Hematopoietic multipotent progenitor cell treated with erythropoietin and hydrocortisone succinate and interleukin-3 and kit ligand, for 8 days (in vitro differentiated cells): ENCODE measurements around the gene ZNRF2.

ENCODE experiments used
- DNase-seq: peaks from one replicate; pipeline ENCODE4 v3.0.0-alpha.2; 2015

The ZNRF2 gene

DNA sequence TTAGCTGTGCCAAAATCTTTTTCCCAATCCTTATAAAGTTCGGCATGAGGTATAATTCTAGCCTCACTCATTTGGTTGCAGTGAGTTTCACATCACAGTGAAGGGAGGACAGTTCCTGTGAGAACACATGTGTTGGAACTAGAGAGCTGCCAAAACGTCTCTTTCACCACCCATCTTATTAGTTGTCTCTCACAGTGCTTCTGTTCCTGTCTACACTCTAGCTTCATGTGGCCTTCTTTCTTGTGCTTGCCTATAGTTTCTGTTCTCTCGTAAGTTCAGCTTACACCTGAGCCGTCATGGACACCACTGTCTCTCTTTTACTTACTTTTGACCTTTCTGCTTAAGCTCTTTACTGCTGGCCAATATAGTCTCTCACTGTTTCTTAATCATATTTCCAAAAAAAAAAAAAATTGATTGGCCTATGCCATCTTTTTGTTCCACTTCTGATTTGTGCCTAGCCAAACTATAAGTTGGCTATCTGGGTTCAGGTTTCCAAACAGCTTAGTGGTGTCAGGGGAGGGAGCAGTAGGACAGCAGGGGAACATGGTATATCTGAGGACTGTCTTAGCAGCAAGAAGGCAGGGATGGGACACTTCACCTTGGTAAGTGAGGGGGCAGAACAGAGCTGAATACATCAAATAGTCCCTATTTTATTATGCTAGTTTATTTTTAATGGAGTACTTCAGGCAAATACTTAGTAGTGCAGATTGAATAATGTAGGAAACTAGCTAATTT is 38.0 kb downstream of the ZNRF2 start:
- peak; percentile 35 for DNase-seq

DNA sequence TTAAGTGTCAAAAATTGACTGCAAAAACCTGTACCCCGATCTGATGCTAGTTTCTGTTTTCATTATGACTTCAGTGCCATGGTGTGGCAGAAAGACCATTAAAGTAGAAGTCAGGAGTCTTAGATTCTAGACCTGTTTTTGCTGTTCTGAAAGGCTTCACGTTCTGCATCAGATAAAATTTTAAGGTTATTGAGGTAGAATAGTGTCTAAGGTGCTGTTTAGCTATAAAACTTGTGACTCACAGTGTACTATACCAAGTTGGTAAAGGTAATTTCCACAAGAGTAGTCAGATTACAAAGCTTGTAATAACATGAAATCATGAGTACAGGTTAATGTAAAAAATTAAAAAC is 38.6 kb downstream of the ZNRF2 start:
- no peak for DNase-seq

DNA sequence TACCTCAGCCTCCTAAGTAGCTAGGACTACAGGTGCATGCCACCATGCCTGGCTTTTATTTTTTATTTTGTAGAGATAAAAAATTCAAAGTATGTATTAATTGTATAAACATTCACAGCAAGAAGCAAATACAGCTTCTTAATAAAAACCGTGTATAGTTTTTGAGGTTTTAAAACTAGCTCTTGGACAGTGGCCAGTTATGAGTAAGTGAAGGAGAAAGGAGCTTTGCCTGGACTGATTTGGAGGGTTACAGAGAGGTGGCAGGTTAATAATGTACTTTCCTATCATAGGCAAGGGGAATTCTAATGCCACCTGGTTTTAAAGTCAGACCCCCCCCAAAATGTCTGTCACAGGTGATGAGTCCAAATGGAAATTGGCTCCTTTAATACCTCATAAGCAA is 43.4 kb downstream of the ZNRF2 start:
- peak; percentile 39 for DNase-seq

DNA sequence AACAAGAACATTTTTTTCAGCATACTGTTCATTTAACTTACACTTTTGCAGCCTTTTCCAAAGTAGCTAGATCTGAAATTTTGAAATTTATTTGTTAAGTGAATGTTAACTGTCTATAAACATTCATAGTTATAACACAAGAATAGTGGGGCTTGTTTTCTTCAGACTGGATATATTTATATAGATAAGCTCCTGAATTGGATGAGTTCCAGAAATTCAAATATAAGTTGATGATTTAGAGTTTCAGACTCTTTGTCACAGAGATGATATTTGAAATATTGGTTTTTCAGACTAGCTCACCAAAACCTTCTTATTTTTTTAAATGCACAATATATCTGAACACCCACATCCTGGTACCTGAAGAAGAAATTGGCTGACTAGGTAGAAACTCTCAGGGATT is 44.0 kb downstream of the ZNRF2 start:
- DNase-seq, result peak; percentile 22

DNA sequence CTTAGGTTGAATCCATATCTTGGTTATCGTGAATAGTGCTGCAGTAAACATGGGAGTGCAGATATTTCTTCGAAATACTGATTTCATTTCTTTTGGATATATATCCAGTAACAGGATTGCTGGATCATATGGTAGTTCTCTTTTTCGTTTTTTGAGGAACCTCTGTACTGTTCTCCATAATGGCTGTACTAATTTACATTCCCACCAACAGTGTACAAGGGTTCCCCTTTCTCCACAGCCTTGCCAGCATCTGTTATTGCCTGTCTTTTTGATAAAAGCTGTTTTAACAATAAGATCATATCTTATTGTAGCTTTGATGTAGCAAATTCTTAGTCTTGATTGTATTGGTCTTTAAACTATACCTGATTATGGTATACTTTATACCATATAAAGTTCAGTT is 45.3 kb downstream of the ZNRF2 start:
- no peak for DNase-seq

DNA sequence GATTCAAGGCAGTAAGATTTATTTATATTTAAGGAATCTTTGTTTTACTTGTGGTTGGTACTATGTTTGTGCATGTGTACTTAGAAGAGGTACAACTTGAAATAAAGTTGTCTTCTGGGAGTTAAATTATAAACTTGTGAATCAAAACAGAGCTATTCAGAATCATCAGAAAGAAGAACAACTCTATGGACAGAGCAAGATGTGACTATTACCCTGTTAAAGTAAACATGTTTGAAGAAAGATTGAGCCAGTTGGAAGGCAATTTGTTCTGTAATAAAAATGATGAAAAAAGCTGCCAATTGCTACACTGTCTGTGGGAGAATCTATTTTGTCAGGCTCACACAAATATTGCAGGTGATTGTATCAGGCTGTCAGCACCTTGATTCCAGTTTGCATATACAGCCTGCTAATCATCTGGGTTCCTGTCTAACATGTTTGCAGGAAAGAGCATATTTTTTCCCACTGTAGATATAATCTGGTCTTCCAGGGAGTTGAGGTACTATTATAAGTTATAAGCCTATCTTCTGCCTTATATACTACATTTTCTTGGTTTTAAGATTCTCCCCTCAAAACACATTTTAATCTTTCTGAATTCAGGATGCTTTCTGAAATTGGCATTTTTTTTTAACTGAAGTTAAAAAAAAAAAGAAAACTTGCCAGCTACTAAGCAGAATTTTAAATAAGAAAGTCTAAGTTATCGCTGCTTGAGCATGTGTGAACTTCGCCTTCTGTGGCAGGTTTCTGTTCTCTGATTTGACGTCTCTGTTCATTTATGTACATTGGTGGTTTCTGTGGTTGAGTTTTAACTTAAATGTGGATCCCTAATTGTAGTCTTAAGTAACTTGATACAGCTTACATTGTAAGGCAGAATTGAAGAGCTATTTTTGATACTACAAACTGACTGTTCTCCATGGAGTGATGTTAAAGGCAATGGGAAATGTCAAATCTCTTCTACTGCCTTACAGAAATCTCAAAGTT is 46.0 kb downstream of the ZNRF2 start:
- DNase-seq, result peak; percentile 68

DNA sequence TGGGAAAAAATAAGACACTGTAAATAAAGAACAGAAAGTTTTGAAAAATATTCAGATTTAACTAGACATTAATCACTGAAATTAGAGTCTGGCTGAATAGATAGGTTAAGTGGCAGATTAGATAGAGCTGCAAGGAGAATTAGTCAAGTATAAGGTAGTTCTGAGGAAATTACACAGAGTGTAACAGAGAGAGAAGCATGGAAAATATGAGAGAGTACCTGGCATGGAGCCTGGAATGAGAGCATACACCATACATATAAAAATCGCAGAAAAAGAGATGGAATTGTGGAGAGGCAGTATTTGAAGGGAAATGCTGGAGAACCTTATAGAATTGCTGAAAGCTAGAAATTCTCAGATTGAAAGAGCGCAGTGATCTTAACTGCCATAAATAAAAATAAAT is 46.9 kb downstream of the ZNRF2 start:
- DNase-seq, result peak; percentile 67

DNA sequence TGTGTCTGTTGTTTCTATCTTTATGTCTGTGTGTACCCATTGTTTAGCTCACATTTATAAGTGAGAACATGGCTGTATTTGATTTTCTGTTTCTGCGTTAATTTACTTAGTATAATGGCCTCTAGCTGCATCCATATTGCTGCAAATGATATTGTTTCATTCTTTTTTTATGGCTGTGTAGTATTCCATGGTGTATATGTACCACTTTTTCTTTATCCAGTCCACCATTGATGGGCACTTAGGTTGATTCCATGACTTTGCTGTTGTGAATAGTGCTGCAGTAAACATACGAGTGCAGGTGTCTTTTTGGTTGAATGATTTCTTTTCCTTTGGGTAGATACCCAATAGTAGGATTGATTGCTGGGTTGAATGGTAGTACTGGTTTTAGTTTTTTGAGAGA is 48.2 kb downstream of the ZNRF2 start:
- no peak for DNase-seq

DNA sequence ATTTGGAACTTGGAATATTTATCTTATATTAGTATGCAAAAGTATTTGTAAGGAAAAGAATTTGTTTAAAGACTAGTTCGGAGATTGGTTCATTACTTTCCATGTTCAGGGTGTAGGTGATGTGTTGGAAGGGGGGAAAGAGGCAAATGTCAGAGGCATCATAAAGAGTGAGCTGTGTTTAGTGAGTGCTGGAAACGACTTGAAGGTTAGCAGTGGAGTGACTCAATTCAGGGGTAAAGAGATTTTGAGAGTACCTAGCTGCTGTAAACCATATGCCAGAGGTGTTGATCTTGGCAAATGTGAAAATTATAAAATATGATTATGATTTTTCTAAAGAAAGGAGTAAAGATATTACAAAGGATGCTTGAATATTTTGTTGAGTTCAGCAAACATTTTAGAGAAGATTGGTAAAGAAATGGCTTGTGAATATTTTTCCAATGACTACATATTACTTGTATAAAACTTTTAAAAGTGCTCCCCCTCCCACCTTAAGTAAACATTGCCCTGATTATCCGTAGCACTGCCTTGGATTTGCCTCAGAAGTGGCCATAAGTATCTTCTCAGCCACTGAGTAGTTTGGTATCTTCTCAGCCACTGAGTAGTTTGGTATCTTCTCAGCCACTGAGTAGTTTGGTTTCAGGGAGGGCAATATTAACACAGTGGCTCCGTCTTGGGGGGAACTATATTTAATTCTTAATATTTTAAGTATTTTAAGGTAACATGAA is 51.5 kb downstream of the ZNRF2 start:
- no peak for DNase-seq

DNA sequence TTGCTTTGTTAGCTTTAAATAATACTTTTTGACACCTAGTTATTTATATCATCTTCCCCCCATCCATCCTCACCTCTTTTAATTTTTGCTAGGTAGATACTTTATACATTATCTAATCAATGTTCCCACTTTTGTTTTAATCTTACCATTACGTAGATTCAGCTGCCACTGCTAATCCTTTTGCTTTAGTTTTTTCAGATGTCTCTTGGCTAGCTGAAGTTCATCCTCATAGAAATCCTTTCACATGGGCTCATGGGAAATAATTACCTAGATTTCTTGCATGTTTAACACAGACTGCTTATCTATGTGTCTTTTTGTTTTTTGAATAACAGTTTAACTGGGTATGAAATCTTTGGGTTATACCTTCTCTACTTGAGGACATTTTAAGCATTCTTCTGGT is 60.1 kb downstream of the ZNRF2 start:
- peak; percentile 14 for DNase-seq

DNA sequence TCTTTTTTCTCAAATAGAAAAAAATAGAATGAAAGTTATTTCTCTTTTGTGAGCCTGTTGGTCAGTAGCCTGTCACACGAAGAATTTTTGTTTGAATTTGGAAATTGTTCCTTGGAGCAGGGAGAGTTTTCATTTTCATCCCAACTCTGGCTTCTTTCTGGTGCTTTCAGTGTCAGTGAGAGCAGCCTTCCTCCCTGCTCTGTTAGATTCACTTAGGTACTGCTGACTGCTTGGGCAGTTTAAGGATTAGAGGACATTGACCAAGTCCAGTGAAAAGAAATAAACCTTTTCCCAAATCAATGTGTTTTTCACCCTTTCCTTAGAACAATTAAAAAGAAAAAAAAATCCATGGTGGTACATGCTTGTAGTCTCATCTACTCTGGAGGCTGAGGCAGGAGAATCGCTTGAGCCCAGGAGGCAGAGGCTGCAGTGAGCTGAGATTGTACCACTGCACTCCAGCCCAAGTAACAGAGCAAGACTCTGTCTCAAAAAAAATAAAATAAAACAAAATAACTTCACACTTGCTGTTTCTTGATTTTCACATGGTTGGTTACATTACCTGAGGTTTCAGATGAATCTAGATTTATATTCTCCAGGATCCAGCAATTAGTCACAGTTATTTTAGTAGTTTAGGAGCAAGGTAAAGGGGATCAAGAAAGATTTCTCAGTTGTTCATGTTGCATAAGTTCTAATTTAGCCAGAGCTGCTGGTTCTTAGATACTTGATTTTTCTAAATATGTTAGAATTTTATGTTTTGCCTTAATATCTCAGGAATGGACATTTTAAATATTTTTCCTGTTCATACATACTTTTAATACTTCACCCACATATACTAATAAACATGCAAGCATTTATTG is 63.1 kb downstream of the ZNRF2 start:
- no peak for DNase-seq

DNA sequence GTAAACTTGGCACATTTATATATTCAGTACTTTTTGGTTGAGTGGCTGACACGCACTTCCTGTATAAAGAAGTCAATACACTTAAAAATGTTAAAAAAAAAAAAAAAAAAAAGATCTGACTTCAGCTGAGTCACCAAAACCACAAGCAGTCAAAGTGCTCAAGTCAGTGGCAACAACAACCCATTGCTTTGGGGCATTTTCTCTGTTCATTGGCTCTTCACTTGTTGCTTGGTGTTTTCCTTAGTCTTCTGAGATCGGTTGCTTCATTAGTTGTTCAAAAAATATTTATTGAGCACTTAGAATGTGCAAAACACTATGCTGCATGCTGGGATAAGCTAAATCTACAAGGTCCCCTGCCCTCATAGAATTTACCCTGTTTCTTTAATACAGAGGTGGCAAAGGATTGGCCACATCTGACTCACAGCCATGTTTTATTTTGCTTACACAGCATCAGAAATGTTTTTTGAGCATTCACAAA is 63.7 kb downstream of the ZNRF2 start:
- DNase-seq, result peak; percentile 89

DNA sequence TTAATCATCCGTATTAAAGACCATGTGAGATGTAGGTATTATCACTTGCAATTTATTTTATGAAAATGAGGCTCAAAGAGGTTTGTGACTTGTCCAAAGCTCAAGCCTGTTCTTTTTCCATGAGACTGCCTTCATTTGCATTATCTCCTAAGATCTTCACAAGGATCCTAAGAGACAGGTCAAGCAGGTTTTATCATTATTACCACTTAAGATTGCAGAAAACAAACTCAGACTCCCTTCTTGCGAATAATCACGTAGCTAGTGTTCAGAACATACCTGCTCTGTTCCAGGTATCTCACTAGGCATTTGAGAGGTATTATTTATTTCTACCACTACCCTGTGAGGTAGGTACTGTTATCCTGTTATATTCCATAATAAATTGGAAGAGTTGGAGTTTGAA is 64.8 kb downstream of the ZNRF2 start:
- DNase-seq, result no peak

DNA sequence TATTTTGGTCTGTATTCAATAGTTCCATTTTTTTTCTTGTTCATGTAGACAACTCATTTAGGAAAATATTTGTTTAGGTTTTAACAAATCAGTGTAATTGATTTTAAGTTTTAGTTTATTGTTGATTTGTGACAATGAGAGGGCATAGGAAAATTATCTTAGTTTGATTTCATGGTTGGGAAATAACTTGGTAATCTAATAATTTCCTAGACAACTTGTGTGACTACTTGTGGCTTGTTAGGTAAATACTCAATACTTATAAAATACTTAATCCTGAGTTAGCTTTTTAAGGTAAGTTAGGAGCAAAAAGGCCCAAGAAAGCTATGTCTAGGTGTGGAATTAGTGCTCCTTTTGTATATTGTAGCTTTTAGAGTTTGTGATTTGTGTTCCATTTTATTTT is 65.4 kb downstream of the ZNRF2 start:
- no peak for DNase-seq

DNA sequence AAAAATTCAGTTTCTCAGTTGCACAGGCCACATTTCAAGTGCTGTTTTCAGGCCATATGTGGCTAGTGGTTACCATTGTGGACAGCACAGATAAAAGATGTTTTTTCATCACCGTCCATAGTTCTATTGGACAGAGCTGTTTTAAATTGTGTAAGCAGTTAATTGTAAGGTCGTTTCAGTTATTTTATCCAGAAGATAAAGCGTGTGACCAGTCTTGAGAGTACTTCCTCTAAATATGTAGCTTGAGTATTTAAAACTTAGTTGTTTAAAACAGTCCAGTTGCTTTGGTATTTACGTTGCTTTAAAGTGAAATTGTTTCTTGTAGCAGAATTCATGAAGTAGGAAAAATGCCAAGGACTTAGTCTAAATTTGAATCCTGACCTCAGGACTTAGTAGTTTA is 66.9 kb downstream of the ZNRF2 start:
- peak; percentile 78 for DNase-seq

DNA sequence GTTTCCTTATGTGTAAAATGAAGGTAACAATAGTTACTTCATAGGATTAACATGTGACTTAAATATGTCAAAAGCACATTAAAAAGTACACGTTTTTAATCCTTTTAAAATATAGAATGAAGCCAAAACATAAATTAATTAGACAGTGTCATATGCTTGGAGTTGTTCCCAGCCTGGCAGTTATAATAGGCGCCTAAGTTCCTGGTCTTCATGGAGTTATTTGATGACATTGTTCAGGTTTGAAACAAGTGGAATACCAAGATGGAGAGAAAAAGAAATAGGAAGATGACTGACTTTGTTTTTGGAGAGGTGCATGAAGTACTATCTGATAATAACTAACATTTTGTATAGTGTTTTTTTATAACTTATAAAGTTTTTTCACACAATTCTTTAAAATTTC is 67.3 kb downstream of the ZNRF2 start:
- DNase-seq, result peak; percentile 30

DNA sequence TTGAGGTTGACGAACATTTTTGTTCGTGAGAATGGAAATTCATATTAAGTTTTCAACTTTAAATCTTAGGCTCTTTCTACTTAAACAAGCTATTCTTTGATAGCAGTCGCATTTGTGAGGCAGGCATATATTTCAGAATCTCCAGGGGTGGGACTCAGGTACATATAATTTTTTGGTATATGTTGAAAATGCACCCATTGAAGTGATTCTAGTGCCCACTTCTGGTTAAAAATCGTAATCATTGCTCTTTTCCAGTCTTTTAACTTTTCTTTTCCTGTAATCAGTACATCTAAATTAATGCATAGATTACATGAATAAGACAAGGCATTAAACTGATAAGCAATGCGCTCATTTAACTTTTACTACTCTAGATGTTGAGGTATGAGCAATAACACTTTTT is 67.8 kb downstream of the ZNRF2 start:
- peak; percentile 65 for DNase-seq

DNA sequence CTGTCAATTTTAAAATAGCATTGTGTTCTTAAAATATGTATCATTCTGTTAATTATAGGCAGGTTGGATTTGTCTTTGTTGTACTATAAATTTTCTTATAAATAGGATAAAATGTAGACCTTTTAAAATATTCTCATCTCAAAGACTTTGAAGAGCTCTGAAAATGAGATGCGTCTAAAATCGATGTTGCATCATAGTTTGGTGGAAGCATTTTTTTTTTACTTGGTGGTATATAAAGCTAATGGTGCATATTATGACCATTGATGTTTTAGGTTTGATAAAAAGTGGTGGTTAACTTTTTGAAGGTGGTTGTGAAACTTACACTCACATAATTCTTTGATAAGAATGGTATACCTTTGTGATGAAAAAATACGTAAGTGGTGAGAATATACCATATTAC is 69.1 kb downstream of the ZNRF2 start:
- no peak for DNase-seq

DNA sequence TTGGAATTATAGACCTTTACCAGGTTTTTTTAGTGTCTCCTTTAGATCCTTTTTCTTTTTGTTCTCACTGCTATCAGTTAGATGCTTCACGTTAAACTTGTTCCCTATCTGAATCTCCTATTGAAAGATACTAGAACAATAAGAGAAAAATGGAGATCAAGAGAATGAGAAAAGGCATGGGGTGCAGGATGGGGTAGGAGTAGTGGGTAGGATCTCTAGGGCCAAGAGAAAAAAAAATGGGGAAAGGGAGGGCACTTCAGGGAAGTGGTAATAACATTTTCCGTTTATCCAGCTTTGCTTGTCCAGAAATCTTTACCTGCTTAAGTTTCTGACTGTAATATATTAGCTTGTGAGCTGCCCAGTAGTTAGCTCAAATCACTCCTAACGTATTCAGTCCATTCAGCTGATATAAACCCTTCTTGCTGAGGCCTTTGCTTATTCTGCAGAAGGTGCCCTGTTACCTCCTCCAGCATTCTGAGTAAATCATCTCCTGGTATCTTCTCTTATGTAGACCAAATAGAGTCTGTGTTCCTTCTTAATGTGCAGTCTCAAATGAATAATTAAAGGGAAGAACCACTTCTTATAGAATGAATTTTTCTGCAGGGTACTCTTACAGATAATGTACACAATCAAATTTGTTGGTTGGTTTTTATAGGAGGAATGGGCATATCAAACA is 69.7 kb downstream of the ZNRF2 start:
- no peak for DNase-seq

DNA sequence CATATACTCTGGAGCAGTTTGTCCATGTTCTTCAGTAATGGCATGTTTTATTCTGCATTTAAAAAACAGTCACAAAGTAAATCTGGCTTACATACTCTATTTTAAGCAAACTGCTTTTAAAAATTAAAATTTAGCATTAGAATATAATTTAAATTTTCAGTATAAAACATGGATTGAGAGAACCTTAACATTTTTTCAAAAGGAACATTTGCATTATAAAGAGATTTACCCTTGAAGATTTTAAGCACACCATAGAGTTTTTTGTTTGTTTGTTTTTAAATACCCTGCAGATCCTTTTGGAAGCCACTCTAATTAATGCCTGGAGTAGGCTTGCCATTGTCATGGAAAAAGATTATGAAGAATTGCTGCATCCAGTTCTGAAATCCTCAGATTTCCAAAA is 70.4 kb downstream of the ZNRF2 start:
- no peak for DNase-seq

DNA sequence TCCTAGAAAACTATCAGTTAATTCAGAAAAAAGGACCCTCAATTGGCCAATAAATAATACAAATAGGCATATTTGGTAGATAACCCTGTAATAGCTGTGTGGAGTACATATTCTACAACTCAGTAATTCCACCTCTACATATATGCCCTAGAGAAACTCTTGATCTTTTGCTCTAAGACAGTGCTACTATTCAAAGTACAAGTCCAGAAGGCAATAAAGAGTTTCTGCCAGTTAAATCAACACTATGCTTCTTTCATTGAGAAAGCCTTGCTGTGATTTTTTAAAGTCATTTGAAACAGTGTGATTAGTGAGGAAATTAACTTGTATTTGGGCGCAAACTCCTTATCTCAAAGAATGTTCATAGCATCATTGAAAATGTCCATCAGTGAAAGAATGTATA is 75.6 kb downstream of the ZNRF2 start:
- DNase-seq, result no peak
